ENCODE data around the gene PRTG.

The PRTG gene

GRCh38 chr15:55782901-55783300, 39.9 kb upstream of the PRTG start:
- Mint-ChIP-seq H3K4me1 (peaks cover 62% of the 10 kb centered on the region), H3K36me3 (ENCODE audit: low read depth) (no peaks in the 10 kb centered on the region), H3K4me3 (no peak overlapping the region), H3K9me3 (peaks cover 12% of the 10 kb centered on the region), H3K27me3 (ENCODE audit: low read depth, poor library complexity) (peaks cover 6% of the 10 kb centered on the region), H3K27ac (peak overlapping the region; percentile 72)
- no peak for DNase-seq
- TF ChIP-seq, protein P1, sequence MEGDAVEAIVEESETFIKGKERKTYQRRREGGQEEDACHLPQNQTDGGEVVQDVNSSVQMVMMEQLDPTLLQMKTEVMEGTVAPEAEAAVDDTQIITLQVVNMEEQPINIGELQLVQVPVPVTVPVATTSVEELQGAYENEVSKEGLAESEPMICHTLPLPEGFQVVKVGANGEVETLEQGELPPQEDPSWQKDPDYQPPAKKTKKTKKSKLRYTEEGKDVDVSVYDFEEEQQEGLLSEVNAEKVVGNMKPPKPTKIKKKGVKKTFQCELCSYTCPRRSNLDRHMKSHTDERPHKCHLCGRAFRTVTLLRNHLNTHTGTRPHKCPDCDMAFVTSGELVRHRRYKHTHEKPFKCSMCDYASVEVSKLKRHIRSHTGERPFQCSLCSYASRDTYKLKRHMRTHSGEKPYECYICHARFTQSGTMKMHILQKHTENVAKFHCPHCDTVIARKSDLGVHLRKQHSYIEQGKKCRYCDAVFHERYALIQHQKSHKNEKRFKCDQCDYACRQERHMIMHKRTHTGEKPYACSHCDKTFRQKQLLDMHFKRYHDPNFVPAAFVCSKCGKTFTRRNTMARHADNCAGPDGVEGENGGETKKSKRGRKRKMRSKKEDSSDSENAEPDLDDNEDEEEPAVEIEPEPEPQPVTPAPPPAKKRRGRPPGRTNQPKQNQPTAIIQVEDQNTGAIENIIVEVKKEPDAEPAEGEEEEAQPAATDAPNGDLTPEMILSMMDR (IDR thresholded peaks at IDR 0.05), result no peak

GRCh38 chr15:55780292-55780691, 37.3 kb upstream of the PRTG start:
- H3K9me3 Mint-ChIP-seq, result peaks cover 12% of the 10 kb centered on the region
- H3K4me3 Mint-ChIP-seq, result no peak overlapping the region
- no peak for DNase-seq
- H3K27me3 Mint-ChIP-seq (ENCODE audit: low read depth, poor library complexity), result peaks cover 9% of the 10 kb centered on the region
- peaks cover 61% of the 10 kb centered on the region for H3K4me1 Mint-ChIP-seq
- H3K27ac Mint-ChIP-seq, result no peak overlapping the region
- no peaks in the 10 kb centered on the region for H3K36me3 Mint-ChIP-seq (ENCODE audit: low read depth)
- TF ChIP-seq, protein P1 (IDR thresholded peaks at IDR 0.05), result no peak

- Mint-ChIP-seq H3K4me3 (no peak overlapping the region), H3K27ac (no peak overlapping the region), H3K36me3 (ENCODE audit: low read depth) (no peaks in the 10 kb centered on the region), H3K27me3 (ENCODE audit: low read depth, poor library complexity) (peaks cover 9% of the 10 kb centered on the region), H3K9me3 (peaks cover 12% of the 10 kb centered on the region), H3K4me1 (peaks cover 61% of the 10 kb centered on the region)
- DNase-seq, result no peak
- TF ChIP-seq, protein P1 (IDR thresholded peaks at IDR 0.05), result no peak
Measured at GRCh38 chr15:55778932-55779331, 36.0 kb upstream of the PRTG start.

- Mint-ChIP-seq H3K9me3 (peaks cover 11% of the 10 kb centered on the region), H3K27me3 (ENCODE audit: low read depth, poor library complexity) (peaks cover 9% of the 10 kb centered on the region), H3K4me1 (peaks cover 70% of the 10 kb centered on the region), H3K4me3 (peak overlapping the region; percentile 1), H3K36me3 (ENCODE audit: low read depth) (no peaks in the 10 kb centered on the region), H3K27ac (peak overlapping the region; percentile 86)
- peak; percentile 42 for DNase-seq
- TF ChIP-seq, protein P1 (IDR thresholded peaks at IDR 0.05), result no peak
Measured at GRCh38 chr15:55775316-55775715, 32.4 kb upstream of the PRTG start.

- Mint-ChIP-seq H3K27me3 (ENCODE audit: low read depth, poor library complexity) (peaks cover 9% of the 10 kb centered on the region), H3K4me3 (no peak overlapping the region), H3K4me1 (peaks cover 77% of the 10 kb centered on the region), H3K27ac (peak overlapping the region; percentile 68), H3K9me3 (peaks cover 4% of the 10 kb centered on the region), H3K36me3 (ENCODE audit: low read depth) (no peaks in the 10 kb centered on the region)
- TF ChIP-seq, protein P1 (IDR thresholded peaks at IDR 0.05), result peak; percentile 64
- DNase-seq, result peak; percentile 72
Measured at GRCh38 chr15:55774113-55774970, 31.4 kb upstream of the PRTG start.

DNA sequence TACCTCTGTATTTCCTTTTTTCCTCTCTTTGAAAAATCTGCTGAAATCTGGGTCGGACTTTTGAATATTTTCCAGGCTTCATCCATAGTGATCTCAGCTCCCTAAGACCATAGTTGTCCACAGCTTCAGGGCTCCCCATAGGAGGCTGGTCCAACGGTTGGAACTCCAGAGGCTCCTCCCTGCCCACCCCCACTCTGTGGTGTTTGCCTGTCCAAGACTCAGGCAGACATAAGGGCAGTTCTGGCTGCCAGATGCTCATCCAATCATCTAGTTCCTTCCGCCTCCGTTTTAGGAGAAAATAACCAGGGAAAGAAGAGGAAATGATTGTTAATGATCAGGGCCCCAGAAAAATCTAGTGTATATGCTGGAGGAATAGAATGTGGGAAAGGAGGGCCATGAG, 27.9 kb upstream of the PRTG start:
- TF ChIP-seq, protein P1 (IDR thresholded peaks at IDR 0.05), result no peak
- H3K36me3 Mint-ChIP-seq (ENCODE audit: low read depth), result no peaks in the 10 kb centered on the region
- peaks cover 4% of the 10 kb centered on the region for H3K9me3 Mint-ChIP-seq
- H3K27ac Mint-ChIP-seq, result peak overlapping the region; percentile 52
- H3K4me1 Mint-ChIP-seq, result peaks cover 82% of the 10 kb centered on the region
- no peak overlapping the region for H3K4me3 Mint-ChIP-seq
- peaks cover 3% of the 10 kb centered on the region for H3K27me3 Mint-ChIP-seq (ENCODE audit: low read depth, poor library complexity)
- peak; percentile 12 for DNase-seq
